Superior temporal gyrus (tissue), 1 donor: ENCODE data around the gene JUND.
A peak's percentile ranks its signal among the peaks of the same experiment; 100 is the strongest.

ENCODE experiments used
- DNase-seq: peaks from one replicate; pipeline ENCODE4 v3.0.0-alpha.2; 2016; ENCODE audit errors: extremely low spot score

The JUND gene

DNA sequence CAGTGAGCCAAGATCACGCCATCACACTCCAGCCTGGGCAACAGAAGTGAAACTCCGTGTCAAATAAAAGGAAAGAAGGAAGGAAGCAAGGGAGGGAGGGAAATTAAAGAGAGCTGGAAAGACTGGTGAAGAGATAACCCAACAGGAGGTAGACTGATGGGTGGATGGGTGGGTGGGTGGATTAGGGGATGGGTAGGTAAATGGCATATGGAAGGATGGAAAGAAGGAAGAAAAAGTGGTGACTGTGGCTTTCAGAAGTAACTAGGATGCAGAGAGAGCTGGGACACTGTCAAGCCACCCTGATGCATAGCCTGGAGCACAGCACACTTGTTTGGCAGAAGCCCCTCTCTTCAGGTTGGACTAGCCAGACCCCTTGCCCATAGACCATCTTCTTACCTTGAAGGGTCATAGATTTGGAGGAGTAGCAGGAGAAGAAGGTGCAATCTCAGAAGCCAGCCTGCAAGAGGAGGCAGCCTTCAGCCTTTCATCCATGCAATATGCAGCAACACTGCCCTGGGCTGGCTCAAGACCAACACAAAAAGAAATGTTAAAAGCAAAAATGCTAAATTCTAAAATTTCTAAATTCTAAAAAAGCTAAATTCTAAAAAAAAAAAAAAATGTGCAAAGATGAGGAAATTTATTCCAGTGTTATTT is 12.2 kb downstream of the JUND start:
- no peak for DNase-seq

DNA sequence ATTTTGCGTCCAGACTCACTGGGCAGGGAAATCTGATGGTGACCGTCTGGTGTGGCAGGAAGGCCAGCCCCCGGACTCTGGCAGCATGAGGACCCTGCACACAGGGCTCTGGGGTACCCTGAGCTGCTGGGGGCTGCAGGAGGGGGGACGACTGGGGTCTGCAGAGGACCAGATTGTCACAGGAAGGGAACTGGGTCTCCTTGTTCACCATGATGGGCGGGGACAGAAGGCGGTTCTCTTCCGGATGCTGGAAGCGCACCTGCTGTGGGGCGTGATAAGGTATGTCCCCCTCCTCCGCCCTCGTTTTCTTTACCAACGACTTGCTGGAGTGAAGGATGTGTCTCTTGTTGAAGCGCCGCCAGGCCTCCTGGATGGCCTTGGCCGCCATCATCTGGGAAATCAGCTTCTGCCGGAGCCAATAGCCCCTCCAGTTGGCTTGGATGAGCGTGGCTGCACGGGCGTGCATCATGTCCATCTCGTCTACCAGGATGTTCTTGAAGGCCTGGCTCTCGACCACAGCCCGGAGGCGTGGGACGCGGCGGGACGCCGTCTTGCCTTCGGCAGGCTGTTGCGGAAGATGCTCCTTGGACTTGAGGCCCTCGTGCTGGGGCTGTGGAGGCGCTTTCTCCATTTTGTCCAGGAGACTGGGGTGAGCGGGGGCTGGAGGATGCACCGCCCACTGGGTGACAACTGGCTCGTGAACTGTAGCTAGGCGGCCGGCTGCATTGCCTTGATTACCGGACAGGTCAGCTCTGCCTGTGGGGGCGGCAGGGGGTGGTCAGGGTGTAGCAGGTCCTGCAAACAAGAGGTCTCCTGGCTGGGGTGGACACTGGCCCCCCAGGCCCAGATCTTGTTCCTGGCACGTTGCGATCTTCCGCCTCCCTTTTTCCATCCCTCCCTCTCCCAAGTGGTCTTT is 14.4 kb downstream of the JUND start:
- DNase-seq, result no peak

DNA sequence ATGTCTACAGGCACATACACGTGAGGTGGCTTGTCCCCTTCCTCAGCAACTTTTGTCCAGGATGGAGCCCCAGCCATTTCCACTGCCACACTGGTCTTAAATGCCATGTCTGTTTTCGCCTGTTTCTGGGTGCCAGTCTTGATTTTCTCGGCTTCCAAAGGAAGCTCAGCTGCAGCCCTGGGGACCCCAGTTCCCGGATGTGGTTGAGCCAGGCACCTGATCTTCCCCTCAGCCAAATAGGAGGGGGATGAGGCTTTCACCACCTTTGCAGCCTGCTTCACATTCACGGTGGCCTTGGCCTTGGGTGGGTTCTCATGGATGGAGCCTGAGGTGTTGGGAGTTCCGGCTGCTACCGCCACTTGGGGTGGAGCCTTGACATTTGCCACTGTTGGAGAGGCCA is 15.8 kb downstream of the JUND start:
- no peak for DNase-seq

DNA sequence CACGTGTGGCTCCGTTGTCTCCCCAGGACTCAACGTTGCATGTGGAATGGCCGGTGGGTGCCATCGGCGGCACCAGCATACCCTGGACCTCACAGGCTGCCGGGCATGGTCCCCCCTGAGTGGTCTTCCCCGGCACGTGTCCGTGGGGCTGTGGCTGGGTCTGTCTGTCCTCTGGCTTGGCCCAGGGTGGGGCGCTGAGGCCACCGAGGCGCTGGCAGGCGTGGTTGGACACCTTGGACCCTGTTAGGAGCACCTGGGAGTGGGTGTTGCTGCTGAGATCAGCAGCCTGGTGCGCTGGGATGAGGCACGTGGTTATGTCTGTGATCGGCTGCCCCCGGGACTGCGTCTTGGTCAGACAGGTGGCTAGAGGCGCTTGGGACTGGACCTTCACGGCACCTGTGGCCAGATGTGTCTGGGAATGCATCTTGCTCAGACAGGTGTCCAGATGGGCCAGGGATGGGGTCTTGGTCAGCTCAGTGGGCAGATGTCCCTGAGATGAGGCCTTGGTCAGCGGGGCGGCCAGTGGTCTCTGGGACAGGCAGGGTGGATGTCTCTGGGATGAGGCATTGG is 16.4 kb downstream of the JUND start:
- no peak for DNase-seq

DNA sequence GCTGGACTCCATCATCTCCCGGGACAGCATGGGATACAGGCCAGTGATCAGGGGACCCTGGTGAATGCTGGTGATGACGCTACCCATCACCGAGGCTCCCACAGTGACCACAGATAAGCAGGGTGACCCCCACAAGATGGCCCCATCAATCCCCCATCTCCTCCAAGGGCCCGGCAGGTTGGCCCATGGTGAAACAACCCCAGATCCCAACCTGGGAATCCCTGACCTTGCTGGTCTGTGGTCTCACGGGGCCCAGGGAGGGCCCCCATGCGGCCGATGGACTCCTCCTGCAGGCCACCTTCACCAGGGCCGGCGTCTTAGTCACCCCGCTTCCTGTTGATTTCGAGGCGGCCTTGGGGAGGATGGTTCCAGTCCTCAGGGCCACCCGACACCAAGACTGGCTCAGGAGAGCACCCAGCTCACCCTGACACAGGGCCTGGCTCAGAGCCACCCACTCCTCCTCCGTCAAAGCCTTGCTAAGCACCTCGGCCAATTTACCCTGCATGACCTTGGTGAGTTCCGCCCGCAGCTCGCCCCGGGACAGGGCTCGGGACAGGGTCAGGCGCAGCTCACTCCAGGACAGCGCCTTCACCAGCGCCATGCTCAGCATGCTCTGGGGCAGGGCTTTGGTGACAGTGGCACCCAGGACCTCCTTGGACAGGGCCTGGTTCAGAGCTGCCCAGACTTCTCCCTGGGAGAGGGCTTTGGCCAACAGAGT is 17.1 kb downstream of the JUND start:
- DNase-seq, result no peak

DNA sequence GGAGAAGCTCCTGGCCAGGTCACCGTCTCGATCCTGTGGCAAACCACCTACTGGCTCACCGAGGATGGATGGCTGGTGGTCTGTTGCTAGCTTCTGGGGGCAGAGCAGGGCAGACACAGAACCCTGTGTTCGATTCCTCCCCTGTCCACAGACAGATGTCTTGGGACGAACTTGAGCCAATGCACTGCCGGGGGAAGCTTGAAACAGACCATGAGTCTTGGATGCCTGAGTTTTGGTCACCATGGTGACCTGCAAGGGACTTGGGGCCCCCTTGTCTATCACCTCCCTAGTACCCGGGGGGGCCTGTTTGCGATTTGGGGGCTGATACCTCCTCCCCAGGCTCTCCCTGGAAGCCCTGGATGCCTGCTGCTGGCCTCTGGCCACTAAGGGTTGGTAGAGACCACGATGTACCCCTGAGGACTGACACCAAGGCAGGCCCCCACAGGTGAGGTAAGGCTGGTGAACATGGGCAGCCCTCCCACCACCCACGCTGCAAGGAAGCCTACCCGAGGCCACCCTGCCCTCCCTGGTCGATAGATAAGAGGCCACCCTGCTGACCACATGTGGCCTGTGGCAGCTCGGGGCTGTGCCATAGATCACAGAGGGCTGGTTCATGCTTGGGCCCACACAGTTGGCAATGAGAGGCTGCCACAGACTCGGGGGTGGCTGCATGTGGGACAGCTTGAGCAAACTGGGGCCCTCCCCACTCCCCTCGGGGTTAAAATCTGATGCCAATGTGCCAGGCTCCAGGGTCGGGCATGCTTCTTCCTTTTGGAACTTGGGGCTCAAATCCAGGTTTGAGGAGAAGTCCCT is 17.9 kb downstream of the JUND start:
- no peak for DNase-seq

DNA sequence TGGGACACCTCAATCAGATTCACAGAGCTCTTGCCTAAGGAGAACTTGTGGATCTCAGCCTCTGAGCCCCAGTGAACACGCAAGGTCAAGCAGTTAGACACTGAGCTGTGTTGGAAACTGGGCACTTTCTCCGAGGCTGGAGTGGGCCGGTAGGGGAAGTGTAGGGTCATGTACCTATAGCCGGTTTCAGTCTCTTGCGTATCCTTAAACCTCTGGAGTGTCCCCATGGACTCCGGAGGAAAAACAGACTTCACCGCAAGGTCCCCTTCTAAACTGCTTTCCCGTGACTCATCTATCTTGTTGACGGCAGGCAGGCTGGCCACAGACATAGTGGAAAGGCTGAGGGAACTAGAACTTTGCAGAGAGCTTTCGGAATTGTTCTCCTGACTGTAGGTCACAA is 18.5 kb downstream of the JUND start:
- DNase-seq, result no peak

DNA sequence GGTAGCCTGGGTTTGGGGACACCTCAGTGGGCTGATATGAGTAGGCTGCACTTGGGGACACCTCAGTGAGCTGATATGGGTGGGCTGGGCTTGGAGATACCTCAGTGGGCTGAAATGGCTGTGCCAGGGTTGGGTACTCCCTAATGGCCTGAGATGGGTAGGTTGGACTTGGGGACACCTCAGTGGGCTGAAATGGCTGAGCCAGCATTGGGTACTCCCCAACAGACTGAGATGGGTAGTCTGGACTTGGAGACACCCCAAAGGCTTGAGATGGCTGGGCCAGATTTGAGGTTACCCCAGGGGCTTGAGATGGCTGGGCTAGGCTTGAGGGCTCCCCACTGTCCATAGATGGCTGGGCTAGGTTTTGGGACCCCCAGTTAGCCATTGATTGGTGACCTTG is 19.3 kb downstream of the JUND start:
- no peak for DNase-seq

DNA sequence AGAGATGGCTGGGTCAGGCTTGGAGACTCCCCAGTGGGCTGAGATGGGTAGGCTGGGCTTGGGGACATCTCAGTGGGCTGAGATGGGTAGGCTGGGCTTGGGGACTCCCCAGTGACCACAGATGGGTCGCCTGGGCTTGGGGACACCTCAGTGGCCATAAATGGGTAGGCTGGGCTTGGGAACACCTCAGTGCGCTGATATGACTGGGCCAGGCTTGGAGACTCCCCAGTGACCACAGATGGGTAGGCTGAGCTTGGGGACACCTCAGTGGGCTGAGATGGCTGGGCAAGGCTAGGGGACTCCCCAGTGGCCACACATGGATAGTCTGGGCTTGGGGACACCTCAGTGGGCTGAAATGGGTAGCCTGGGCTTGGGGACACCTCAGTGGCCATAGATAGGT is 19.9 kb downstream of the JUND start:
- DNase-seq, result no peak

DNA sequence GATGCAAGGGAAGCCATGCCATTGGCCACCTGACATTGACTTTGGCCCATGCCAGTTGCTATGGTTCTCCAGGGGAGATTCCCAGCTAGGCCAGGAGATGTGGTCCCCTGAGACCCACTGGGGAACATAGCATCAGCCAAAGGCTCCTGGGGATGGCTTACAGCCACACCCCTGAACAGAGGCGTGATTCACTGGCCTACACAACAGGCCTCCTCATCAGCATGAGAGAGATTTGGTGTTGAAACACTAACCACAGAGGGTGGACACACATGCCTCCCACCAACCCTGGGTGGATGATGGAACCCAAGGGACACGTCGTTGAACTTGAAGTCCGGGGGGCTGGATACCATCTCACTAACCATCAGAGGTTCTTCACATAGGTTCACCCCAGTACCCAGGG is 21.5 kb downstream of the JUND start:
- no peak for DNase-seq

DNA sequence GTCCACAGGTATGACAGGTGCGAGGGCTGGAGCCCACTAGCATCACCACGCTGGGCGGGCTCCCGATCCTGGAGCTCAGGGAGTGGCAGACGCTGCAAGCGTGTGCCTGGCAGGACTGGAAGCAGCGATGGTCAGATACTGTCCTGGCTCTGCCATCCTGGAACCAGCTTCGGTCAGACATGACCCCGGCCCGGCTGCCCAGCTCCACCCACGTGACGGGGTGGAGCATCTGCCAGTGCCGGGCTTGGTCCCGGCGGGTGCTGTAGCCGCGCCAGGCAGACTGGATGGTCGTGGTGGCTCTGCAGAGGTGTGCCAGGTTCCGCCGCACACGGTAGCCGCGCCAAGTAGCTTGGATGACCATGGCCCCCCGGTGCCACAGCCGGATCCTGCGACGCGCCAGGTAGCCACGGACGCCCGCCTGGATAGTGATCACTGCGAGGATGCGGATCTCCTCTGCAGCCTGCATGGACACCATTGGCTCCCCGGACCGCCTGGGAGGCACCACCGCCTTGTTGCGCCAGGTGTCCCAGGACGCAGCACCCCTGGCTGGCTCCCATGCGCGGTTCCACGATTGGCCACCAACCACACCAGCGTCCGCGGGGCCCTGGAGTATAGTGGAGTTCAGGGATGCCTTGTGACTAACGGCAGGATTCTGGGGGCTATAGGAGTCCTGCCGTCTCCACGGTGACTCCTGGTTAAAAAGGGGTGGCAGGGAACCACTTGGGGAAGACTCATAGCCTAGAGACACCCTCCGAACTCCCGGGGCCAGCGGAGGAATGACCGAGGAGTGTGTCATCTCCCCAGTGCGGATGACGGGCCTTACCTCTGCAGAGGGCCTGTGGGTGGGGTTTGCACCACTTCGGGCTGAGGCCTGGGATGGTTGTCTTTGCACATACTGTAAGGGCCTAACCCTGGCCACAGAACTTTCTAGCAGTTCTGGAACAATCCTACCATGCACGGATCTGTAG is 23.6 kb downstream of the JUND start:
- no peak for DNase-seq

DNA sequence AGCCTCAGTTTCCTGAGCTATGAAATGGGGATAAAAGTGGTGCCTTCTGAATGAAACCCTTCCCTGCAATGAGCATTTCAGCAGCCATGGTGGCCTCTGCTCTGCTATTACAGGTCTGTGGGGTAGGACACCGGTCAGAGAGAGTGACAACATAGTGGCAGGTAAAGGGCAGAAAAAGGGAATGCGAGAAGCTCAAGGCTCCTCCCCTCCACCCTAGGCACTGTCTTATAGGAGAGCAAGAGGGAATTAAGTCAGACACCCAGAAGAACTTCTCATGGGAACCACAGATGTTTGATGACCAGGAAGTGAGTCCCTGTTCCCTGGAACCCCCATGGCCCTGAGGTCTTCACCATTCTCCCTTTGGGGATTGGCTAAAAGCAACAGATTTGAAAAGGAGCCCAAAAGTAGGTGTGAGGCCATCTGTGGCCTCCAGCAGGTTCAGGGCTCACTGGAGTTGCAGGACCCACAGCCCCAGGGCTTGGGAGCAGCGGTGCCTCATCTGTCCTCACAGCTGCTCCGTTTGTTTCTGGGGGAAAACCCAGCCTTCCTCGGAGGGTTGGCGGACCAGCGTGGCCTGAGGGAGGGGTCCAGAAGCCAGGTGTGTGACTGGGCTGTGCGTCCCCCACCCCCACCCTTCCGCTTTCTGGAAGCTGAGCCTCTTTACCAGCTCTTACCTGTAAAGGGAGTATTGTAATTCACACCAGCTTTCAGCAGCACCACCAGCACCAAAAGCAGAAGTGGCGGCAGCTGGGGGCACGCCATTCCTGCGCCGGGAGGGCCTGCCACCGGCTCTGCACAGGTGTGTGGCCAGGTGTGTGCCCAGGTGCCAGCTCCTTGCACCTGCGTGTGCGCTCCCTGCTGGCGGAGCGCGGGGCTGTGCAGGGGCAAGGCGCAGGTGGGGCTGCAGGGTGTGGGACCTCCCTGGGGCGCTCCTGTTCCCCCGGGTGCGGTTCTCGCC is 26.6 kb downstream of the JUND start:
- no peak for DNase-seq

DNA sequence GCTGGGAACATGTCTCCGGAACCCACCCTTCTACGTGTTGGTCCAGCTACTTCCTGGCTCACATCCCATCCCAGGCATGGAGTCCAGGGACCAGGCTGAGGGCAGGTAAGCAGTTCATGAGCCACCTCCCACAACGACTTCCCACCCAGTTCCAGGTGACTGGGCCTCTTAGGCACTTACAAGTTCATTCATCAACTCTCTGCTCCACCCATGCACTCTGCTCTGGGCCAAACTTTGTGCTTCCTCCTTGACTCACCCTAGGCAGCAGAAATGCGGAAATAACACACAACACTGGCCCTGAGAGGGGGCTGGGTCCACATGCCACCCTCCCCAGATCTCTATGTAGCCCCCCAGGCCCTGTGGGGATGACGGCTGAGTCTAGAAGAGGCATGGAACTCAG is 27.7 kb downstream of the JUND start:
- no peak for DNase-seq

DNA sequence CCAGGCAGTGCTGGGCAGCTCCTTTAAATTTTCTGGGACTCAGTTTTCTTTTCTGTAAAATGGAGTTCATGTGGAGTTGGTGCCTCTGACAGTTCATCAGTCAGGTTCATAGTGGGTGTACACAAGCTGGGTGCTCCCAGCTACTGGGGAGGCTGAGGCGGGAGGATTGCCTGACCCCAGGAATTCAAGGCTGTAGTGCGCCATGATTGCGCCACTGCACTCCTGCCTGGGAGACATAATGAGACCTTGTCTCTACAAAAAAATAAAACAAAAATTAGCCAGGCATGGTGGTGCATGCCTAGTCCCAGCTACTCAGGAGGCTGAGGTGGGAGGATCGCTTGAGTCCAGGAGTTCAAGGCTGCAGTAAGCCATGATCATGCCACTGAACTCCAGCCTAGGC is 28.3 kb downstream of the JUND start:
- DNase-seq, result no peak

DNA sequence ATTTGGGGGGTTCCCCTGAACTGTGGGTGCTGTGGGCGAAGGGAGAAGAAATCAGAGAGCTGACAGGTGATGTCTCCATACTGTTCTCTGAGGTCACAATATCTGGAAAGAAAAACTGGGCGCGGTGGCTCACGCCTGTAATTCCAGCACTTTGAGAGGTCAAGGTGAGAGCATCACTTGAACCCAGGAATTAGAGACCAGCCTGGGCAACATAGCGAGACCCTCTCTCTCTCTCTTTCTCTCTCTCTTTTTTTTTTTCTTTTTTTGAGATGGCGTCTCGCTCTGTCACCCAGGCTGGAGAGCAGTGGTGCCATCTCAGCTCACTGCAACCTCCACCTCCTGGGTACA is 29.1 kb downstream of the JUND start:
- DNase-seq, result no peak

DNA sequence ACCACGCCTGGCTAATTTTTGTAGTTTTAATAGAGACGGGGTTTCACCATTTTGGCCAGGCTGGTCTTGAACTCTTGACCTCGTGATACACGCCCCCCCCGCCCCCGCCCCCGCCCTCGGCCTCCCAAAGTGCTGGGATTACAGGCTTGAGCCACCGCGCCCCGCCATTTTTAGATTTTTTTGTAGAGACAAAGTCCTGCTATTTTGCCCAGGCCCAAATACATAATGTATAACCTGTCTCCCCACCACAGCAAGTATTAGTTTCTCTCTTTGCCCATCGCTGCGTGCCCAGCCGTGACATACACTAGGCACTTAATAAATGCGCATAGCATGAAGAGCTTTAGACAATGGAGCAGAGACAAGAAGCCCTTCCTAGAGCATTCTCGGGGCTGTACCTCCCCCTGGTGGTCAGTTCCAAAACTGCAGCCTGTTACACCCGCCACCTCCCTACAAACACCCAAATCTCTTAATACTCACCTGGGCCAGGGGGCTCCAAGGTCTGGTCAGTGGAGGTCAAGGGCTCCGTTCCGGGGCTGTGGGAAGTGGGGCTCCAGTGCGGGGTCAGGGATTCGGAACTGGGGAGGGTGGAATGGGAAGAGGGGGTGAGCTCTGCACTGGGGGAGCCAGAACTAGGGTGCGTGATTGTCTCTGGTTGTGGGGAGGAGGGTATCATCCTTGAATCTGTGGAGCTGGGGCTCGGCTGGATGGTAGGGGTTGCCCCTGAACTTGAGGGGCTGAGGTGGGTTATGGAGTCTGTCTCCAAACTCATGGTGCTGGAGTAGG is 29.6 kb downstream of the JUND start:
- DNase-seq, result peak; percentile 89

DNA sequence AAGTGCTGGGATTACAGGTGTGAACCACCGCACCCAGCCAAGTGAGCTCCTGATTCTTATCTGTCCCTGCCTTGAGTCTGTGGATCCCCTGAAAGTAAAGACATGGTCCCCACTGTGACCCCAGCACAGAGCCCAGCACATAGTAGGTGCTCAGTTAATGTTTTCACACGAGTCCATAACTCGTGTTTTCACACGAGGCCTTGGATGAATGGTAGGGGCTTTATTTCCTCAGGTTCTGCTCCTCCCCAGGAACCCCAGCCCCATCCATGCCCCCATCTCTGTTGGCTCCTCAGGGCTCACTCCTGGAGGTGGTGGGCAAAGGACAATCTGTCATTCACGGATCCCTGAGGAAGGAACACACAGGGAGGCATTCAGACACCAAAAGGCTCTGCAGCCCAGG is 31.6 kb downstream of the JUND start:
- DNase-seq, result no peak

DNA sequence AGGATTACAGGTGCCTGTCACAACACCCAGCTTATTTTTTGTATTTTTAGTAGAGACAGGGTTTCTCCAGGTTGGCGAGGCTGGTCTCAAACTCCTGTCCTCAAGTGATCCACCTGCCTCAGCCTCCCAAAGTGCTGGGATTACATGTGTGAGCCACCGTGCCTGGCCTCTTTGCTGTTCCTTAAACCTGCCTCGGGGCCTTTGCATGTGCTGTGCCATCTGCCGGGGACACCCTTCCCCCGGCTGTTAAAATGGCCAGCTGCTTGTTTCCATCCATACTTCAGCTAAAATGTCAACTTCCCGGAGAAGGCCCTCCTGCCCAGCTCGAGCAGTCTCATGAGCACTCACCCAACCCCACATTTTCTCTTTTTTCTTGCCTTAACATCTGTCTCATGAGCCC is 36.1 kb downstream of the JUND start:
- DNase-seq, result no peak

DNA sequence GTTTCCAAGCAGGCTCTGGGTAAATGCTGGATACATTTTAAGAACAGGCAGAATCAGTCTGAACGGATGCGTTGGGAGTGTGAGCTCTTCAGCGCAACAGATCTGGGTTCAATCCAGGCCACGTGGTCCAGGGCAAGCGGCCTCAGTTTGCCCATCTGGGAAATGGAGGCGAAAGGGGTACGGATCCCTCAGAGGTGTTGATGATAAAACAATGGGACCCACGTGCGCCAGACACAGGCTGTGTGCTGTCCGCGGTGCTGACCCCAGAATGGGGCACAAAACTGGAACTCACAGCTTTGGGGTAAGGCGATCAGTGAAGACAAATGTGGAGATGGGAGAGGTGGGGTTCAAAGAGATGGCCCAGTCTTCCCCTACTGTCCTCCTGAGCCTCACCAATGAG is 42.1 kb downstream of the JUND start:
- no peak for DNase-seq
